GM12864 (cell line): ENCODE data around the gene CSK.
"Not testable (repeated sequence)": the region's sequence is repeated elsewhere in the genome, so short reads cannot be mapped to it uniquely, and the experiment has no call there.

ENCODE experiments used
- DNase-seq: peaks from one replicate; pipeline ENCODE4 v3.0.0-alpha.2; 2011; ENCODE audit warnings: low read depth
- H3K4me3 ChIP-seq: 2 replicates; pipeline ENCODE4 v1.5.1; 2011; ENCODE audit warnings: mild to moderate bottlenecking, low read depth, low read length, control low read depth
- TF ChIP-seq, protein P1 (sequence below): IDR thresholded peaks from 2 replicates; pipeline ENCODE4 v1.5.1; 2011; ENCODE audit warnings: low read depth, mild to moderate bottlenecking, moderate library complexity, low read length, control low read depth, inconsistent platforms; ENCODE audit errors: missing control alignments

CSK gene

DNA sequence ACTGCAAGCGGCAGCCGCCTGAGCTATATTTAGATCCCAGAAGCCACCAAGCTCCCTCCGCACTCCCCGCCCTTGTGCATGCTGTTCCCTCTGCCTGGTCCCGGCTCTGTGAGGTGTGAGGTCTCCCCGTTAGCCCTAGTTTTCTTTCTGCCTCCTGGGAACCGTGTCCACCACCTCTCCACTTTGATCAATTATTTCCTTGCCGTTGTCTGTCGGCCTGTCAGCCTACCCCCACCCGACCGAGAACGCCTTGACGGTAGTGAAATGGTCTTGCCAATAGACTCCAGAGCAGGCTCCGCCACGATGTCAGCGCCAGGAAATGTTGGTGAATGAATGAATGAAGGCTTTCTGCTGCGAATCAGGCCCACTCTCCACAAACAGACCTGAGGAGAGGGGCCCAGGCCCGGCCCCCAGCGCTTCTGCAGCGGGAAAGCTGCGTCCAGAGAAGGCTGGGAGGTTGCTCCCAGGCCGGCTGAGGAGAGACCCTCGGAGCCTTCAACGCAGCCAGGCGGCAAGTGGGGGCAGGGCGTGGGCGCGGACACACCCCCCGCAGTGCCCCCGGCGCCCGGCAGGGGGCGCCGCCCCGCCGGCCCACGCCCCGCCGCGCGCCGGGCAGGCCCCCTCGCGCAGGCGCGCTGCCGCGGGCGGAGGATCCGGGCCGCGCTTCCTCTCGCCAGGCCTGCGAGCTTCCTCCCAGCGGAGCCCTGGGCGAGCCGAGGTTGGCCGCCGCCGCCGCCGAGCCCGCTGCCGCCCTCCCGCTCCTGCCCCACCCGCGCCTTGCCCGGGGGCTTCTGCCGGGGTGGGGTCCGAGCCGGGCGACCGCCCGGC is at the start of gene CSK:
Gene CSK (plus strand): TSS at position 650 of the 828 bp plus-strand sequence. CDS start 16,218 bp downstream, outside the sequence.
- H3K4me3 ChIP-seq, result peak within 1 kb of the TSS; percentile 95
- TF ChIP-seq, protein P1, sequence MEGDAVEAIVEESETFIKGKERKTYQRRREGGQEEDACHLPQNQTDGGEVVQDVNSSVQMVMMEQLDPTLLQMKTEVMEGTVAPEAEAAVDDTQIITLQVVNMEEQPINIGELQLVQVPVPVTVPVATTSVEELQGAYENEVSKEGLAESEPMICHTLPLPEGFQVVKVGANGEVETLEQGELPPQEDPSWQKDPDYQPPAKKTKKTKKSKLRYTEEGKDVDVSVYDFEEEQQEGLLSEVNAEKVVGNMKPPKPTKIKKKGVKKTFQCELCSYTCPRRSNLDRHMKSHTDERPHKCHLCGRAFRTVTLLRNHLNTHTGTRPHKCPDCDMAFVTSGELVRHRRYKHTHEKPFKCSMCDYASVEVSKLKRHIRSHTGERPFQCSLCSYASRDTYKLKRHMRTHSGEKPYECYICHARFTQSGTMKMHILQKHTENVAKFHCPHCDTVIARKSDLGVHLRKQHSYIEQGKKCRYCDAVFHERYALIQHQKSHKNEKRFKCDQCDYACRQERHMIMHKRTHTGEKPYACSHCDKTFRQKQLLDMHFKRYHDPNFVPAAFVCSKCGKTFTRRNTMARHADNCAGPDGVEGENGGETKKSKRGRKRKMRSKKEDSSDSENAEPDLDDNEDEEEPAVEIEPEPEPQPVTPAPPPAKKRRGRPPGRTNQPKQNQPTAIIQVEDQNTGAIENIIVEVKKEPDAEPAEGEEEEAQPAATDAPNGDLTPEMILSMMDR, result peak; percentile 62
- no peak for DNase-seq

DNA sequence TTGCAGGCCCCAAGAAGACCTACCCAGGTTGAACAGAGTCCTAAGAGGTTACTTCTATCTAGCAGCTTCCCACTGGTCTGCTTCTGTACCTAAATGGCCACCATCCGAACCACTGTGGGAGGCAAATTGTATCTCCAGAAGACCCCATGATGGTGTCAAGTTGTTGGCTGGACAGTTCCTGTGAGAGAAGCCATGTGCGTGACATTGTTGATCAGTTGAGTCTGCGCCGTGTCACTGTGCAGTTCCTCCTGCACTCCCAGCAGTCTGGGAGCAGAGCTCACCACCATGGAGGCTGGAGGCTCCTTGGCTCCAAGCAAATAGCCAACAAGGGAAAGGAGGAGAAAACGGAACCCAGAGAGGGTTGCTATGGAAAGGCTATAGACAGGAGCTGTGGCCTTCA is 49.0 kb upstream of the CSK start:
- no peak overlapping the region for H3K4me3 ChIP-seq
- TF ChIP-seq, protein P1, result no peak
- no peak for DNase-seq

DNA sequence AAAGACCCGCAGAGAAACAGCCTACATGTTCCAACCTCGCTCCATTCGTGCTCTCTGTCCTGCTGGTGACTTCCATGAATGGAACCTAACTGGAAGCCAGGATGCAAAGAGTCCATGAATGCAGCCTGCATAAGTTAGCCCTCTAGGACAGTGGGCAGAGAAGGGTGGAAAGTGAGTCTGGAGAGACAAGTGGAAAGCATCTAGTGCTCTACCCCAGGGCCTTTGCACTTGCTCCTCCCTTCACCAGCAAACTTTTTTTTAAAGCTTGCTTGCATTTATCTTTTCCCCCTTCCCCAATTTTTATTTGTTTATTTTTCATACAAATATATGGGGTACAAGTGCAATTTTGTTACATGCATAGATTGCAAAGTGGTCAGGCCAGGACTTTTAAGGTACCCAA is 48.6 kb upstream of the CSK start:
- TF ChIP-seq, protein P1, result no peak
- DNase-seq, result no peak
- no peak overlapping the region for H3K4me3 ChIP-seq

DNA sequence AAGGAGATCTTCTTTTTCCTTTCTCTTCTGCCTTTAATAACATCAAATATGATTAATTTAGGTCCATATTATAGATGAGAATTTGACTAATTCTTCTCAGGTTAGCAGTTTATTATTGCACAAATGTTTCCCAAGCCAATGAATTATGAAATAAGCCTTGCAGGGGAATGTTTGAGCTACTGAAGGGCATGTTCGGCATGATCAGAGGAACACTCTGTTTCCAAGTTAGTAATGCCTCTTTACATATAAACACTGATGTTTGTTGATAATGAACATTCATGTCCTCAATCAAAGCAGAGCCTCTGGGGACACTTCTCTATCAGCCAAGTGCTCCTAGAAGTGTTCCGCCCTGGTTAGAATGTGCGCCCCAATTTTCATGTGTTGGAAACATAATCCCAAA is 46.6 kb upstream of the CSK start:
- no peak for DNase-seq
- H3K4me3 ChIP-seq, result no peak overlapping the region
- TF ChIP-seq, protein P1, result no peak

DNA sequence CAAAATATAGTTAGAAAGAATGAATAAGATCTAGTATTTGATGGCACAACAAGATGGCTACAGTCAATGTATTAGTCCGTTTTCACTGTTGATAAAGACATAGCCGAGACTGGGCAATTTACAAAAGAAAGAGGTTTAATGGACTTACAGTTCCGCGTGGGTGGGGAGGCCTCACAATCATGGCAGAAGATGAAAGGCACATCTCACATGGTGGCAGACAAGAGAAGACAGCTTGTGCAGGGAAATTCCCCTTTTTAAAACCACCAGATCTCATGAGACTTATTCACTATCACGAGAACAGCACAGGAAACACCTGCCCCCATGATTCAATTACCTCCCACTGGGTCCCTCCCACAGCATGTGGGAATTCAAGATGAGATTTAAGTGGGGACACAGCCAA is 43.6 kb upstream of the CSK start:
- DNase-seq, H3K4me3 ChIP-seq: not testable (repeated sequence)

DNA sequence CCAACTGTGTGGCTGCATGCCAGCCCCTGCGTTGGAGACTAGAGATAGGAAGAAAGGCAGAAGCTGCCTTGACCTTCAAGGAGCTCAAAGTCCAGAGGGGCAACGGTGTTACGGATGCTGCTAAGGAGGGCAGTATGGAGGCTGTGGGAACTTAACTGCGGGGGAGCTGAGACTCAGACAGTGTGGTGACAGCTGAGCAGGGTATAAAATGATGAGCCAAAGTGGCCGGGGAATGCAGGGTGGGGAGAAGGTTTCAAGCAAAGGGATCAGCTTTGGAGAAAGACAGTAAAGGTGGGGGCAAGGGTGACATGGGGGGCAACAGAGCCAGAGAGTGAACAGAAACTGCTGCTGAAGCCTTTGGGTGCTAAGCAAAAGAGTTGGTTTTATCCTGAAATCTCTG is 39.5 kb upstream of the CSK start:
- H3K4me3 ChIP-seq, result no peak overlapping the region
- DNase-seq, result no peak
- TF ChIP-seq, protein P1, result no peak

DNA sequence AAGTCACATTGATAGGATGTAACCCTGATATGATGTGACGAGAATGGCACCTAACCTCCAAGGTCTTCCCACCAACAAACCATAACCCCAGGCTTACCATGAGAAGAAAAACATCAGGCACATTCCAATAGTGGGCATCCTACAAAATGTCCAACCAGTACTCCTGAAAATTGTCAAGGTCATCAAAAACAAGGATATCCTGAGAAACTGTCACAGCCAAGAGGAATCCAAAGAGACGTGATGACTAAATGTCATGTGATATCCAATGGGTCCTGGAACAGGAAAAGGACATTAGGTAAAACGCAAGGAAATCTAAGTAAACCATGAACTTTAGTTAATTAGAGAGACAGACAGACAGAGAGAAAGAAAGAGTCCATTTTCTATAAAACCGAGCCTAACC is 35.5 kb upstream of the CSK start:
- TF ChIP-seq, protein P1, result no peak
- H3K4me3 ChIP-seq, result no peak overlapping the region
- no peak for DNase-seq
